AML-193 (cell line): Measurements from ENCODE around the gene RPL6.
"Not testable (repeated sequence)": the region's sequence is repeated elsewhere in the genome, so short reads cannot be mapped to it uniquely, and the experiment has no call there.

Experiments
- DNase-seq, 2 experiments: peaks; one replicate each; lab custom pipeline; 2025; lab: John Stamatoyannopoulos, UW

The RPL6 gene

GRCh38 chr12:112409064-112409905 lies at the start of gene RPL6:
Gene RPL6, minus strand, starts transcription at chr12:112409605. Its CDS starts 949 bp downstream, at chr12:112408656.
- DNase-seq, result peak; percentile 90 to 92

- DNase-seq, result no peak
These were observed 49.3 kb upstream of the RPL6 start for GRCh38 chr12:112458751-112459150.

GRCh38 chr12:112458330-112458729 lies 48.9 kb upstream of the RPL6 start:
- no peak for DNase-seq

- DNase-seq, result not testable (repeated sequence)
These were observed 47.7 kb upstream of the RPL6 start for GRCh38 chr12:112457142-112457541.

GRCh38 chr12:112456029-112456428 lies 46.6 kb upstream of the RPL6 start:
- no peak for DNase-seq

- no peak for DNase-seq
These were observed 41.3 kb upstream of the RPL6 start for GRCh38 chr12:112450725-112451124.

GRCh38 chr12:112448165-112448564 lies 38.8 kb upstream of the RPL6 start:
- DNase-seq, result not testable (repeated sequence)

- DNase-seq, result peak; percentile 19 to 43
These were observed 37.7 kb upstream of the RPL6 start for GRCh38 chr12:112447106-112447505.

GRCh38 chr12:112446008-112446725 lies 36.8 kb upstream of the RPL6 start:
- DNase-seq, result no peak

GRCh38 chr12:112443916-112444315 lies 34.5 kb upstream of the RPL6 start:
- DNase-seq, result no peak

- not testable (repeated sequence) for DNase-seq
These were observed 31.2 kb upstream of the RPL6 start for GRCh38 chr12:112440653-112441052.

GRCh38 chr12:112439769-112440168 lies 30.4 kb upstream of the RPL6 start:
- DNase-seq, result no peak

- DNase-seq, result not testable (repeated sequence)
These were observed 29.2 kb upstream of the RPL6 start for GRCh38 chr12:112438645-112439044.

- no peak for DNase-seq
These were observed 24.1 kb upstream of the RPL6 start for GRCh38 chr12:112433551-112433950.

- no peak for DNase-seq
These were observed 22.6 kb upstream of the RPL6 start for GRCh38 chr12:112431965-112432364.

GRCh38 chr12:112430929-112431328 lies 21.5 kb upstream of the RPL6 start:
- no peak for DNase-seq

- DNase-seq, result no peak
These were observed 18.4 kb upstream of the RPL6 start for GRCh38 chr12:112427760-112428159.

GRCh38 chr12:112425582-112426382 lies 16.4 kb upstream of the RPL6 start:
- no peak for DNase-seq

GRCh38 chr12:112424126-112424525 lies 14.7 kb upstream of the RPL6 start:
- DNase-seq, result no peak

- DNase-seq, result no peak
These were observed 13.1 kb upstream of the RPL6 start for GRCh38 chr12:112422531-112422930.

- no peak for DNase-seq
These were observed 12.0 kb upstream of the RPL6 start for GRCh38 chr12:112421363-112421762.

GRCh38 chr12:112420740-112421139 lies 11.3 kb upstream of the RPL6 start:
- DNase-seq, result no peak
